Ascending aorta (tissue), 2 donors: ENCODE measurements around the gene SIRT7. TPM values are rescaled to one million over a fixed set of nuclear protein-coding genes. Genes with fewer than 3 reads are reported as not detected.
"Not testable (repeated sequence)": the region's sequence is repeated elsewhere in the genome, so short reads cannot be mapped to it uniquely, and the experiment has no call there.

Source experiments
- DNase-seq, 2 donors: peaks; one replicate each; pipeline ENCODE4 v3.0.0-alpha.2; 2019; ENCODE audit warnings: low spot score in 2 of 2
- H3K27ac ChIP-seq, 2 donors: fragments of 200-600 bp; sonication (generic); one replicate each; pipeline ENCODE4 v1.5.1; 2016 to 2017; ENCODE audit warnings: mild to moderate bottlenecking in 1 of 2
- H3K27me3 ChIP-seq: fragments of 200-600 bp; sonication (generic); one replicate; pipeline ENCODE4 v1.5.1; 2017
- H3K36me3 ChIP-seq, 2 donors: fragments of 200-600 bp; sonication (generic); one replicate each; pipeline ENCODE4 v1.5.1; 2016
- H3K4me1 ChIP-seq, 2 donors: fragments of 200-600 bp; sonication (generic); one replicate each; pipeline ENCODE4 v1.5.1; 2016 to 2017; ENCODE audit warnings: mild to moderate bottlenecking in 1 of 2
- H3K4me3 ChIP-seq, 2 donors: fragments of 200-600 bp; sonication (generic); one replicate each; pipeline ENCODE4 v1.5.1; 2016 to 2017; ENCODE audit warnings: mild to moderate bottlenecking in 1 of 2
- H3K9me3 ChIP-seq, 2 donors: fragments of 200-600 bp; sonication (generic); one replicate each; pipeline ENCODE4 v1.5.1; 2016
- intact Hi-C: fragments of 100-400 bp; cut with DNase I; formaldehyde crosslinking; loops from one replicate; pipeline ENCODE4 v1.15.1; 2023
- total RNA-seq: library from RNA; depleted of rRNA; stranded (reverse); fragments of >200 nt; gene quantifications from one replicate; pipeline ENCODE4 v1.1.0, GENCODE V29; 2016
- TF ChIP-seq, protein P1 (sequence below), 3 experiments: fragments of 200-600 bp in 2 of 3; fragments of 450-650 bp in 1 of 3; sonication (generic) in 2 of 3; IDR thresholded peaks; one replicate each; pipeline ENCODE4 v1.5.1; 2016 to 2019; ENCODE audit warnings: antibody characterized with exemption in 3 of 3, mild to moderate bottlenecking in 1 of 3, moderate library complexity in 1 of 3

SIRT7 gene
- total RNA-seq, 1 donor from 2014 or later: 32.6 TPM

DNA sequence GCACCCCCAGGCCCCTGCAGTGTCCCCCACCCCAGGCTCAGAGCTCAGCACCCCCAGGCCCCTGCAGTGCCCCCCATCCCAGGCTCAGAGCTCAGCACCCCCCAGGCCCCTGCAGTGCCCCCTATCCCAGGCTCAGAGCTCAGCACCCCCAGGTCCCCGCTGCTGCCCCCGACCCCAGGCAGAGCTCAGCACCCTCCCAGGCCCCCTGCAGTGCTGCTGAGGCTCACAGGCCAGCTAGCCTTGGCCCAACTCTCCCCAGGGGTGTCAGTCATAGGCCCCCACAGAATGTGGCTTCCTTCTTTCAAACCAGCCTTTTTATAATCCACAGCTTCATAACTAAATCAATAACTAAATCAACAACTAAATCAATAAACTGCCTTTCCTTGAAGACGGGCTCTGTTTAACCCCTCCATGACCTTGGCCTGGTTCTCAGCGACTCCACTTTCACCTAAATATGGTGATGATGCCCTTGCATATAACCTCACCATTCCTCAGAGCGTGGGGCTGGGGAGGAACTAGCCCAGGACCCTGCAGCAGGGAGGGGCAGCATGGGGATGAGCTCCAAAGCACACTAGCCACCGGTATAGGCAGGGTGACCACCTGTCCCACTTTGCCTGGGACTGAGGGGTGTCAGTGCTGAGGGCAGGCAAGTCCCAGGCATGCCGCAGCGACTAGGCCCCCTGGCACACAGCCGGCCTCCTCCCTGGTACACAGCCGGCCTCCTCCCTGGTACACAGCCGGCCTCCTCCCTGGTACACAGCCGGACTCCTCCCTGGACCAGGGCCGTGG is 38.0 kb upstream of the SIRT7 start:
- peaks cover 24% of the 10 kb centered on the region for H3K27me3 ChIP-seq
- no peak for DNase-seq
- peaks cover 7 to 10% of the 10 kb centered on the region in 2 donors for H3K4me1 ChIP-seq
- intact Hi-C loops: loop anchor here (5.0 kb wide), 1 partner anchor 196 kb away; no protein-coding TSS in a partner anchor
- no peak overlapping the region for H3K4me3 ChIP-seq
- H3K36me3 ChIP-seq: no peaks in the 10 kb centered on the region
- no peaks in the 10 kb centered on the region for H3K9me3 ChIP-seq
- H3K27ac ChIP-seq: no peak overlapping the region
- TF ChIP-seq, protein P1, sequence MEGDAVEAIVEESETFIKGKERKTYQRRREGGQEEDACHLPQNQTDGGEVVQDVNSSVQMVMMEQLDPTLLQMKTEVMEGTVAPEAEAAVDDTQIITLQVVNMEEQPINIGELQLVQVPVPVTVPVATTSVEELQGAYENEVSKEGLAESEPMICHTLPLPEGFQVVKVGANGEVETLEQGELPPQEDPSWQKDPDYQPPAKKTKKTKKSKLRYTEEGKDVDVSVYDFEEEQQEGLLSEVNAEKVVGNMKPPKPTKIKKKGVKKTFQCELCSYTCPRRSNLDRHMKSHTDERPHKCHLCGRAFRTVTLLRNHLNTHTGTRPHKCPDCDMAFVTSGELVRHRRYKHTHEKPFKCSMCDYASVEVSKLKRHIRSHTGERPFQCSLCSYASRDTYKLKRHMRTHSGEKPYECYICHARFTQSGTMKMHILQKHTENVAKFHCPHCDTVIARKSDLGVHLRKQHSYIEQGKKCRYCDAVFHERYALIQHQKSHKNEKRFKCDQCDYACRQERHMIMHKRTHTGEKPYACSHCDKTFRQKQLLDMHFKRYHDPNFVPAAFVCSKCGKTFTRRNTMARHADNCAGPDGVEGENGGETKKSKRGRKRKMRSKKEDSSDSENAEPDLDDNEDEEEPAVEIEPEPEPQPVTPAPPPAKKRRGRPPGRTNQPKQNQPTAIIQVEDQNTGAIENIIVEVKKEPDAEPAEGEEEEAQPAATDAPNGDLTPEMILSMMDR (IDR thresholded peaks at IDR 0.05): no peak

DNA sequence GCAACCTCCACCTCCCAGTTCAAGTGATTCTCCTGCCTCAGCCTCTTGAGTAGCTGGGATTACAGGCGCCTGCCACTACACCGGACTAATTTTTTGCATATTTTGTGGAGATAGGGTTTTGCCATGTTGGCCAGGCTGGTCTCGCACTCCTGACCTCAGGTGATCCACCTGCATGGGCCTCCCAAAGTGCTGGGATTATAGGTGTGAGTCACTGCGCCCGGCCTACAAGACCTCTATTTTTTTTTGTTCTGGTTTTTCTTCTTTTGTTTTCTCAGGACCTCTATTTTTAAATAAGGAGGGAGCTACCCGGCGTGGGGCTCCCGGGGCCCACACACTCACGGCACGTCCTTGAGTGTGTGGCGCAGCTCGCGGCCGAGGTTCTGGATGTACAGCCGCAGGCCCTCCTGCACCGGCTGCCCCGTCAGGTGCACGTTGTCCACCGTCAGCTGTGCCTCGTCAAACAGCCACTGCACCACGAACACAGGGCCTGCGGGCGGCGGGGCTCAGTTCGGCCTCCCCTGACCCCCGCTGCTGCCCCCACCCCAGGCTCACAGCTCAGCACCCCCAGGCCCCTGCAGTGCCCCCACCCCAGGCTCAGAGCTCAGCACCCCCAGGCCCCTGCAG is 37.2 kb upstream of the SIRT7 start:
- no peak overlapping the region for H3K27ac ChIP-seq
- no peak for DNase-seq
- H3K36me3 ChIP-seq: no peaks in the 10 kb centered on the region
- intact Hi-C loops: loop anchor here (5.0 kb wide), 1 partner anchor 197 kb away; no protein-coding TSS in a partner anchor
- peaks cover 5 to 8% of the 10 kb centered on the region in 2 donors for H3K4me1 ChIP-seq
- peaks cover 18% of the 10 kb centered on the region for H3K27me3 ChIP-seq
- TF ChIP-seq, protein P1 (IDR thresholded peaks at IDR 0.05): no peak
- no peaks in the 10 kb centered on the region for H3K9me3 ChIP-seq
- H3K4me3 ChIP-seq: no peak overlapping the region

DNA sequence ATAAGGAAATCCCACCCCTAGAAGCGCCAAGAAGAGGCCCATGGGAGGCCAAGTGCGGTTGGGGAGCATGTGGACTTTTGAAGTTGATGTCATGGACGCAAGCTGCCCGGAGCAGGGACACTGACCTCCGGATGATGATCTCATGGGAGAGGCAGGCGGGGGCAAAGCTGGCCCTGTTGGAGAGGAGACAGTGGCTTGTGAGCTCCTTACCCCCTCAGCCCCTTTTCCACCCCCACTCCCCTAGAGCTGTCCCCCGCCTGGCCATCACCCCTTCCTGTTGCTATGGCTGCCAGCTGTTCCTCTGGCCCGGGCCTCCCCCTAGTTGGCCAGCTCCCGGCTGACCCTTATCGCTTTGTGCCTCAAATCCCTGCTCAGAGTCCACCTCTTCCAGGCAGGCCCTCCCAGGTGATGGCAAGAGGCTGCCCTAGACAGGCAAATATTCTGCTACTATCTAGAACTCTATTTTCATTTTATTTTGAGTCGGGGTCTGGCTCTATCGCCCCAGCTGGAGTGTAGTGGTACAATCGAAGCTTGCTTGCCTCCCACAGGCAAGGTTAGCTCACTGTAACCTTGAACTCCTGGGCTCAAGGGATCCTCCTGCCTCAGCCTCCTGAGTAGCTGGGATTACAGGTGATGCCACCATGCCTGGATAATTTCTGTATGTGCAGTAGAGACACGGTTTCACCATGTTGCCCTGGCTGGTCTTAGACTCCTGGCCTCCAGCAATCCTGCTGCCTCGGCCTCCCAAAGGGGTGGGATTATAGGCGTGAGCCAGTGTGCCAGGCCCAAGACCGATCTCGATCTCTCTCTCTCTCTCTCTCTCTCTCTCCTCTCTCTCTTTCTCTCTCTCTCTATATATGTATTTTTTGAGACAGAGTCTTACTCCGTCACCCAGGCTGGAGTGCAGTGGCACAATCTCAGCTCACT is 36.4 kb upstream of the SIRT7 start:
- intact Hi-C loops: loop anchor here (5.0 kb wide), 1 partner anchor 198 kb away; no protein-coding TSS in a partner anchor

DNA sequence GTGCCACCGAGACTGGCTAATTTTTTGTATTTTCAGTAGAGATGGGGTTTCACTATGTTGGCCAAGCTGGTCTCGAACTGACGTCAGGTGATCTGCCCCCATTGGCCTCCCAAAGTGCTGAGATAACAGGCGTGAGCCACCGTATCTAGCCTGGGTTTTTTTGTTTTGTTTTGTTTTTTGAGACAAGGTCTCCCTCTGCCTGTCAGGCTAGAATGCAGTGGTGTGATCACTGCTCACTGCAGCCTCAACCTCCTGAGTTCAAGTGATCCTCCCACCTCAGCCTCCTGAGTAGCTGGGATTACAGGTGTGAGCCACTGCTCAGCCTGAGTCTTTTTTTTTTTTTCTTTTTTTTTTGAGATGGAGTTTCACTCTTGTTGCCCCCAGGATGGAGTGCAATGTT is 35.5 kb upstream of the SIRT7 start:
- H3K36me3 ChIP-seq, H3K4me3 ChIP-seq, H3K27me3 ChIP-seq, H3K4me1 ChIP-seq, intact Hi-C loops, H3K9me3 ChIP-seq, DNase-seq, H3K27ac ChIP-seq: not testable (repeated sequence)

More for the DNA sequence above, 36.4 kb upstream of the SIRT7 start:
- peaks cover 0 to 2% of the 10 kb centered on the region in 2 donors for H3K4me1 ChIP-seq
- H3K36me3 ChIP-seq: no peaks in the 10 kb centered on the region
- no peak for DNase-seq
- H3K27ac ChIP-seq: no peak overlapping the region
- H3K4me3 ChIP-seq: no peak overlapping the region
- H3K27me3 ChIP-seq: peaks cover 12% of the 10 kb centered on the region
- TF ChIP-seq, protein P1 (IDR thresholded peaks at IDR 0.05): no peak
- no peaks in the 10 kb centered on the region for H3K9me3 ChIP-seq

DNA sequence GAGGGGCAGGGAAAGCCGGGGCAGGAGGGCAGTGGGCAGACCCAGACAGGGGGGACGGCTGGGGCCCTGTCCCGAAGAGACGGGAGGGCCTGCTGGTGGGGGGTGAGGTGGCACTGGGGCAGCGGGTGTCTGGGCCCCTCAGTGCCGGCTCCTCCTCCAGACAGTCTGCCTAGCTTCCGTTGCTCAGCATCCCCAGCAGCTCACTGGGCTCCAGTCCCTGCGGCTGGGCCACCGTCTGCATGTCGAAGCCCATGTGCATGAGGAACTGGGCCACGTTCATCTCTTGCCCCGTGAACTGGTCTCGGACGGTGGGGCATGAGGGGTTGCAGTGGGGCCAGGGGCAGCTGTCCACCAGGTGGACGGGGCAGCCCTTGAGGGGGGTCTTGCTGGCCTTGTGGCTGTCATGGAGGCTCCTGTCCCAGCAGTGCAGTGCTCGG is 34.8 kb upstream of the SIRT7 start:
- Histone ChIP-seq H3K9me3 (no peaks in the 10 kb centered on the region), H3K36me3 (no peaks in the 10 kb centered on the region), H3K27ac (no peak overlapping the region), H3K4me3 (no peak overlapping the region), H3K4me1 (no peaks in the 10 kb centered on the region), H3K27me3 (peaks cover 3% of the 10 kb centered on the region)
- intact Hi-C loops: no loop called here
- TF ChIP-seq, protein P1 (IDR thresholded peaks at IDR 0.05): no peak
- DNase-seq: no peak
